Activated CD8-positive, alpha-beta memory T cell treated with anti-CD3 and anti-CD28 coated beads, Interleukin-2, amount 10 ng/mL, durations not matched to agents 7 days and 5 days (primary cell): ENCODE results near the gene NLRP12. TPM values are rescaled to one million over a fixed set of nuclear protein-coding genes. Genes with fewer than 3 reads are reported as not detected.

Experiments
- ATAC-seq: fragments of 150-1000 bp; cut with Tn5 transposase; one replicate; pipeline ENCODE4 v1.10.0; 2021; ENCODE audit warnings: moderate library complexity
- CTCF ChIA-PET: fragments of 350-600 bp; sonication (Branson Sonifier 250); formaldehyde crosslinking; loops from one replicate; lab custom pipeline; 2021; ENCODE audit warnings: antibody characterized with exemption; lab: Charles Lee
- DNase-seq: peaks from one replicate; pipeline ENCODE4 v3.0.0-alpha.2; 2020
- H3K27ac Mint-ChIP-seq: one replicate; pipeline ENCODE4 v1.8.0; 2021; ENCODE audit warnings: mild to moderate bottlenecking, mixed read lengths
- H3K27me3 Mint-ChIP-seq: one replicate; pipeline ENCODE4 v1.8.0; 2021; ENCODE audit warnings: mixed read lengths
- H3K36me3 Mint-ChIP-seq: one replicate; pipeline ENCODE4 v1.8.0; 2021; ENCODE audit warnings: mild to moderate bottlenecking, mixed read lengths
- H3K4me1 Mint-ChIP-seq: one replicate; pipeline ENCODE4 v1.8.0; 2021; ENCODE audit warnings: mixed read lengths
- H3K4me3 Mint-ChIP-seq: one replicate; pipeline ENCODE4 v1.8.0; 2021; ENCODE audit warnings: mild to moderate bottlenecking, moderate library complexity, mixed read lengths
- H3K9me3 Mint-ChIP-seq: one replicate; pipeline ENCODE4 v1.8.0; 2022; ENCODE audit warnings: low read depth, mixed read lengths
- total RNA-seq, 2 experiments: library from RNA; stranded (reverse); gene quantifications; one replicate each; pipeline ENCODE4 v1.2.3, GENCODE V29; 2021

NLRP12 gene
- total RNA-seq, 2 experiments from 2014 or later, result not detected

DNA sequence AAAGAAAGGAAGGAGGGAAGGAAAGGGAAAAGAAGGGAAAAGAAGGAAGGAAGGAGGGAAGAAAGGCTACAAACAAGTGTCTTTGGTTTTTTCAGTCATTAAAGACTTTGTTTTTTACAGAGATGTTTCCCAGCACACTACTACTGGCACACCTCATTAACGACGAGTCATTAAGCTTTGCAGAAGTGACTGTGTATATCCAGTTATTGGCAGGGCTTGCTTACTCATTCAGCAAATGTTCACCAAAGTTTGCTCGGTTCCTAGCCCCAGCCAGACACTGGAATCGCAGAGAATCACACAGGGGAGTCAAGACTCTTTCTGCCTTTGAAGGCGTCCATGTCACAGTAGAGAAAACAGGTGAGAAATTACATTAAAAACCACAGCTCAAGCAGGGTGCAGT, 4.3 kb downstream of the NLRP12 start:
- DNase-seq (no peak), ATAC-seq (no peak)
- CTCF ChIA-PET, result no interaction called here
- Mint-ChIP-seq H3K27ac (no peak overlapping the region), H3K9me3 (no peaks in the 10 kb centered on the region), H3K36me3 (no peaks in the 10 kb centered on the region), H3K27me3 (peaks cover 14% of the 10 kb centered on the region), H3K4me3 (no peak overlapping the region), H3K4me1 (no peaks in the 10 kb centered on the region)

DNA sequence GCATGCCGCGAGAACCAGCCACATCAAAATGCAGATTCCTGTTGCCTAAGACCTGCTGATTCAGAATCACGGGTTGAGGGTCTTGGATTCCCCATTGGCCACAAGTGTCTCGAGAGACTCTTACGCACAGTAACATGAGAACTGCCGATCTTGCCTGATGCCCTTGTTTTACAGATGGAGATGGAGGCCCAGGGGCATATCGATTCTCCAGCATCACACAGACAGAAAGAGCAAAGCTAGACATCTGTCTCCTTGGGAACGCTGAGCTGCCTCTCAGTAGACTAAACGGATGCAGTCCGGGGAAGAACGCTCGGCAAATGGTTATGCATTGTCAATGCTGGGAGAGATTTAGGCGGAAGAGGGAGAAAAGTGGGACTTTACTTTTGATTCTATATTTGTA, 5.4 kb downstream of the NLRP12 start:
- CTCF ChIA-PET, result no interaction called here
- no peaks in the 10 kb centered on the region for H3K4me1 Mint-ChIP-seq

DNA sequence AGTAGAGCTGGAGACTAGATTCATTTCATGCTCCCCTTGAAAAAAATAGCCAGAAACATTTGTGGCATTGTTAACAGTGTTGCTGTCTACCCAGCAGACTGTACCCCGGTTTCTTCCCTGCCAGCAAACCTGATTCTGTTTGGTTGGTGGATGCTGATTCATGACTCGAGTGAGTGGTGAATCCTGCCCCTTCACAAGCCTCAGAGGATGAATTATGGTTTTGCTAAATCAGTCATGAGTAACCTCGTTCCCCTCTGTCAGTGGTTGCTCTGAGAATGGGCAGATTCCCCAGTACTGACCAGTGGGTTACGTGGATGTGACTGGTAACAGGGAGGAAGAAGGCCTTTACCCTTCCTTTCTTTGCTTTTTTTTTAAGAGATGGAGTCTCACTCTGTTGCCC, 10.1 kb downstream of the NLRP12 start:
- H3K4me1 Mint-ChIP-seq, result no peaks in the 10 kb centered on the region
- ATAC-seq (no peak), DNase-seq (no peak)
- no peak overlapping the region for H3K4me3 Mint-ChIP-seq
- no peaks in the 10 kb centered on the region for H3K9me3 Mint-ChIP-seq
- H3K27me3 Mint-ChIP-seq, result no peaks in the 10 kb centered on the region
- no peaks in the 10 kb centered on the region for H3K36me3 Mint-ChIP-seq
- CTCF ChIA-PET, result interaction anchor here (1.9 kb wide), 1 partner anchor 21 kb away, joined by 4 read pairs; no protein-coding TSS in a partner anchor
- H3K27ac Mint-ChIP-seq, result no peak overlapping the region

More for the DNA sequence above, 5.4 kb downstream of the NLRP12 start:
- DNase-seq (no peak), ATAC-seq (no peak)
- H3K9me3 Mint-ChIP-seq, result no peaks in the 10 kb centered on the region
- no peaks in the 10 kb centered on the region for H3K36me3 Mint-ChIP-seq
- no peak overlapping the region for H3K27ac Mint-ChIP-seq
- H3K27me3 Mint-ChIP-seq, result peaks cover 3% of the 10 kb centered on the region
- H3K4me3 Mint-ChIP-seq, result no peak overlapping the region

DNA sequence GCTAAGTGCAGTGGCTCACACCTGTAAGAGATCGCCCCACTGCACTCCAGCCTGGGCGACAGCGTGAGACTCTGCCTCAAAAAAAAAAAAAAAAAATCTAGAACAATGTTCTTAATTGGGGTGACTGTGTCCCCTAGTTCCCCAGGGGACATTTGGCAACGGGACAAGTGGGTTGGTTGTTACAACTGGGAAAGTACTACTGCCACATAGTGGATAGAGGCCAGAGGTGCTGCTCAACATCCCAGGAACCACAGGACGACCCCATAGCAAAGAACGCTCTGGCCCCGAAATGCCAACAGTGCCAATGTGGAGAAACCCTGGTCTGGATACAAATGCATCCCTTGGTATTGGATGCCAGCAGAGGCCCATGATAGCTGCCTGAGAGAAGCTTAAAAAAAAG, 11.8 kb downstream of the NLRP12 start:
- Mint-ChIP-seq H3K27ac (no peak overlapping the region), H3K36me3 (no peaks in the 10 kb centered on the region), H3K4me1 (no peaks in the 10 kb centered on the region), H3K9me3 (no peaks in the 10 kb centered on the region), H3K4me3 (no peak overlapping the region), H3K27me3 (no peaks in the 10 kb centered on the region)
- ATAC-seq (no peak), DNase-seq (no peak)
- CTCF ChIA-PET, result interaction anchor here (1.0 to 1.9 kb wide), 2 partner anchors 18 to 20 kb away, joined by 3 to 4 read pairs; no protein-coding TSS in a partner anchor

DNA sequence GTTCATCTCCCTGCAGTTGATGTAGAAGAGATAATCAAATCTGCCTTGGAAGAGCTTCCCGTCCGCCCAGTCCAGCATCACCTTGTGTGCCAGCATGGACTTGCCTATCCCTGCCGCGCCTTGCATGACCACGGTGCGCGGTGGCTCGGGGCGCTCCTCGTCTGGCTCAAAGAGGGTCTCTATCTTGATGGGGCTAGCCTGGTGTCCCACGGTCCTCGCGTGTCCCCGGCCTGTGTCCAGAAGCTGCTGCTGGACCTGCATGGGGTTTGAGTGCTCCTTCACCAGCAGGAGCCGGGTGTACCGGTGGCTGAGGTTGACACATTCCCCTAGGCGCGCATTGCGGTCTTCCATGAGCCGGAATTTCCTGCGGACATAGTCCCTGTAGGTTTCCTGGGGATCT, 13.2 kb downstream of the NLRP12 start:
- CTCF ChIA-PET, result interaction anchor here (0.8 kb wide), 1 partner anchor 18 kb away, joined by 3 read pairs; no protein-coding TSS in a partner anchor
- DNase-seq (no peak), ATAC-seq (no peak)
- H3K36me3 Mint-ChIP-seq, result no peaks in the 10 kb centered on the region
- H3K4me1 Mint-ChIP-seq, result no peaks in the 10 kb centered on the region
- no peaks in the 10 kb centered on the region for H3K27me3 Mint-ChIP-seq
- H3K4me3 Mint-ChIP-seq, result no peak overlapping the region
- no peaks in the 10 kb centered on the region for H3K9me3 Mint-ChIP-seq
- no peak overlapping the region for H3K27ac Mint-ChIP-seq

DNA sequence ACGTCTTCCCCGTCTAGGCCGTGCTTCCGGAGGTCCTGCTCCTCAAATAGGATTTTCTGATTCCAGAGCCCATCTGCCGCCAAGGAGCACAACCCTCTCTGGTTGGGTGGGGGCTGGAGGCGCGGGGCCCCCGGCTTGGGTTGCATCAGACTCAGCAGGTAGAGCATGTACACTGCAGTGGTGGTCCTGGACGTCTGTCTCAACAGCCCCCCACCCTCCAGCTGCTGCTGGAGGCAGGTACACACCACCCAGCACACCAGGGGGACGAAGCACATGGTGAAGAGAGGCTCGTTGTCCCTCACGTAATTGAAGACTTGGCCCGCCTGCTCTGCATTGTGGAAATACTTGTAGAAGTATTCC, 13.9 kb downstream of the NLRP12 start:
- no peaks in the 10 kb centered on the region for H3K27me3 Mint-ChIP-seq
- no peak overlapping the region for H3K4me3 Mint-ChIP-seq
- H3K4me1 Mint-ChIP-seq, result no peaks in the 10 kb centered on the region
- DNase-seq (no peak), ATAC-seq (no peak)
- CTCF ChIA-PET, result interaction anchor here (1.3 to 4.7 kb wide), 2 partner anchors 17 to 61 kb away, joined by 4 to 18 read pairs; no protein-coding TSS in a partner anchor
- no peak overlapping the region for H3K27ac Mint-ChIP-seq
- no peaks in the 10 kb centered on the region for H3K9me3 Mint-ChIP-seq
- H3K36me3 Mint-ChIP-seq, result no peaks in the 10 kb centered on the region

DNA sequence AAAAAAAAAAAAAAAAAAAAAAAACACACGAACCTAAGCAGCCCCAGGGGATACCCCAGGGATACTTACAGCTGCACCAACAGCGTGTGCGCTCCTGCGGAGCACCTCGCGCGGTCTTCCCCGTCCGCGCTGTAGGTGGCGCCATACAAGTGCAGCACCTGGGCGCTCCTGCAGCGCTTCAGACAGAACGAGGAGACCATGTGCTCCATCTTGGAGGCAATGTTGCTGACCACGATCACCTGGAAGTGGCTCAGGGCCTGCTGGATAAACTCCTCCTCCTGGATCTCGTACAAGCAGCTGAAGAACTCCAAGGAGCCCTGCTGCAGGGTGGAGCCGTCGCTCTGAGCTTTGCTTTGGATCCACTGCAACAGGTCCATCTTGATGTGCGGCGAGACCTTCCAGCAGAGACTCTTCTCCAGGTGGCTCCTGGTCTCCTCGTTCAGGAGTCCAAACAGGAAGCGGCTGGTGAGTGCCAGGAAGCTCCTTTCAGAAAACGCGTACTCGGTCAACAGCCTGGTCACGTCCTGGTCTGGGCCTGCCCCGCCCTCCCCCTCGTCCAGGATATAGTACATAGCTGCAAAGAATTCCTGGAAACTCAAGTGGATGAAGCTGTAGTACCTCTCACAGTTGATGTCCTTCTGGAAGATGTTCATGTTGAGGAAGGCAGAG, 14.5 kb downstream of the NLRP12 start:
- no peak overlapping the region for H3K4me3 Mint-ChIP-seq

DNA sequence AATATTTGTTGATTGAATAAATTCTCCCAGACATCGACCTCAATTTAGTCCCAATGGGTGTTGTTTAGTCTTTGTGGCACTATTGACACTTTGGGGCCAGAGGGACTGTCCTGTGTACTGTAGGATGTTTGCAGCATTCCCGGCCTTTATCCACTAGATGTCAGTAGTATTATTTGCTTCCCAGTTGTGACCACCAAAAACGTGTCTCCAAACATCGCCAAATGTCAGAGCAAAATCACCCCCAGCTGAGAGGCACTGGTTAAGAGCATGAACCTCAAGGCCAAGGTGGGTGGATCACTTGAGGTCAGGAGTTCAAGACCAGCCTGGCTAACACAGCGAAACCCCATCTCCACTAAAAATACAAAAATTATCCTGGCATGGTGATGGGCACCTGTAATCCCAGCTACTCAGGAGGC, 15.4 kb downstream of the NLRP12 start:
- ATAC-seq (no peak), DNase-seq (no peak)
- Mint-ChIP-seq H3K36me3 (no peaks in the 10 kb centered on the region), H3K9me3 (no peaks in the 10 kb centered on the region), H3K4me3 (no peak overlapping the region), H3K4me1 (no peaks in the 10 kb centered on the region), H3K27ac (no peak overlapping the region), H3K27me3 (no peaks in the 10 kb centered on the region)
- CTCF ChIA-PET, result interaction anchor here (0.7 to 4.7 kb wide), 5 partner anchors 16 to 215 kb away, joined by 3 to 18 read pairs (median 4); no protein-coding TSS in a partner anchor

More for the DNA sequence above, 14.5 kb downstream of the NLRP12 start:
- Mint-ChIP-seq H3K27ac (no peak overlapping the region), H3K4me1 (no peaks in the 10 kb centered on the region), H3K36me3 (no peaks in the 10 kb centered on the region), H3K27me3 (no peaks in the 10 kb centered on the region), H3K9me3 (no peaks in the 10 kb centered on the region)
- ATAC-seq, result no peak
- CTCF ChIA-PET, result interaction anchor here (0.7 to 4.7 kb wide), 6 partner anchors 11 to 214 kb away, joined by 3 to 18 read pairs (median 4); no protein-coding TSS in a partner anchor
- no peak for DNase-seq

DNA sequence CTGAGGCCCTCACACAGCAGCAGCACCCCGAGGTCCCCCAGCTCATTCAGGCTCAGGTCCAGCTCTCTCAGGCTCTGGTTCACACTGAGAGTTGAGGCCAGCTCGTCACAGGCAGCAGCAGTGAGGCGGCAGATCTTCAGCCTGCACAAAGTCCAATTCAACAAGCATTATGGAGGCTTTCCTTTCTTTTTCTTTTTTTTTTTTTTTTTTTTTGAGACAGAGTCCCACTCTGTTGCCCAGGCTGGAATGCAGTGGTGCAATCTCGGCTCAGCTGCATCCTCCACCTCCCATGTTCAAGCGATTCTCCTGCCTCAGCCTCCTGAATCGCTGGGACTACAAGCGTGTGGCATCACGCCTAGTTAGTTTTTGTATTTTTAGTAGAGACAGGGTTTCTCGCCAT, 22.9 kb downstream of the NLRP12 start:
- Mint-ChIP-seq H3K4me3 (no peak overlapping the region), H3K27me3 (no peaks in the 10 kb centered on the region), H3K36me3 (no peaks in the 10 kb centered on the region), H3K27ac (no peak overlapping the region), H3K4me1 (no peaks in the 10 kb centered on the region), H3K9me3 (no peaks in the 10 kb centered on the region)
- DNase-seq (no peak), ATAC-seq (no peak)
- CTCF ChIA-PET, result no interaction called here

DNA sequence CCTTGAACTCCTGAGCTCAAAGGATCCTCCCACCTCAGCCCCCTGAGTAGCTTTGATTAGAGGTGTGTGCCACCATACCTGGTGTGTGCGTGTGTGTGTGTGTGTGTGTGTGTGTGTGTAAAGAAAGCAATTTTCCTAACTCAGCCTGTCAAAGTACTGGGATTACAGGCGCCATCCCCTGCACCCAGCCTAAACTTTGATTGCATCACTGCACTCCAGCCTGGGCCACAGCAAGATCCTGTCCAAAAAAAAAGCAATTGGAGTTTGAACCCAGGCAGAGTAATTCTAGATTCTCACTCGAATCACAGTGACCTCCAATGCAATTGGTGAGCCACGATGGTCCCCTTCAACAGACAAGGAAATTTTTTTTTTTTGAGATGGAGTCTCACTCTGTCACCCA, 29.1 kb downstream of the NLRP12 start:
- Mint-ChIP-seq H3K36me3 (no peaks in the 10 kb centered on the region), H3K4me1 (no peaks in the 10 kb centered on the region), H3K9me3 (no peaks in the 10 kb centered on the region), H3K4me3 (no peak overlapping the region), H3K27me3 (no peaks in the 10 kb centered on the region), H3K27ac (no peak overlapping the region)
- CTCF ChIA-PET, result interaction anchor here (7.6 kb wide), 1 partner anchor 229 kb away, joined by 67 read pairs; no protein-coding TSS in a partner anchor
- ATAC-seq, result no peak
- DNase-seq, result no peak

DNA sequence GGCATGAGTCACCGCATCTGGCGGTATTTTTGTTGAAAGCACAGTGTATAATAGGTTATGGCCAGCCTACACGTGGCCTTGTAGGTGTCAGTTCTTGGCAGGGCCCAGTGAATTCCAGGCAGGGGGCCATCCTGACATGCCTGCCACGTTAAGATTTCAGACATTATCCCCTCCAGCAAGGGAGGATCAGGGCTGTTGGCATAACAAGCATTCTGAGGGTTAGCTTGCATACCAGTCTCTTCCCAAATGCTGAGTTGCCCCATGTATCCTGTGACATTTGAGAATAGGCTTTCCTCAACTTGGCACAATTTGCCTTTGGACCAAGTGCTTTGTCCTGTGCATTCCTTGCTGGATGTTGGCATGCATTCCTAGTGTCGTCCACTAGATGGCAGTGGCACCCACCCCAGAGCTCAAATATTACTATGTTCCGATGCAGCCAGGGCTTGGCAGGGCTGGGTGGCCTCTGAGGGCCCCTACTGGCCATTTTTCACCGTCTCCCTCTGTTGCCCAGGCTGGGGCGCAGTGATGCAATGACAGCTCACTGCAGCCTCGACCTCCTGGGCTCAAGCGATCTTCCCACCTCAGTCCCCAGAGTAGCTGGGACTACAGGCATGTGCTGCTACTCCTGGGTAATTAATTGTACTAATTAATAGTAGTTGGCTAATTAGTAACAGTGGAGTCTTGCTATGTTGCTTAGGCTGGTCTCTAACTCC, 31.2 kb downstream of the NLRP12 start:
- H3K27ac Mint-ChIP-seq, result no peak overlapping the region
- ATAC-seq (peak; percentile 100), DNase-seq (peak; percentile 86)
- no peaks in the 10 kb centered on the region for H3K9me3 Mint-ChIP-seq
- no peaks in the 10 kb centered on the region for H3K27me3 Mint-ChIP-seq
- no peaks in the 10 kb centered on the region for H3K4me1 Mint-ChIP-seq
- no peaks in the 10 kb centered on the region for H3K36me3 Mint-ChIP-seq
- CTCF ChIA-PET, result interaction anchor here (0.5 to 7.6 kb wide), 44 partner anchors 10 to 684 kb away, joined by 3 to 67 read pairs (median 4); partner anchors contain the start of genes MYADM and PRKCG
- no peak overlapping the region for H3K4me3 Mint-ChIP-seq

DNA sequence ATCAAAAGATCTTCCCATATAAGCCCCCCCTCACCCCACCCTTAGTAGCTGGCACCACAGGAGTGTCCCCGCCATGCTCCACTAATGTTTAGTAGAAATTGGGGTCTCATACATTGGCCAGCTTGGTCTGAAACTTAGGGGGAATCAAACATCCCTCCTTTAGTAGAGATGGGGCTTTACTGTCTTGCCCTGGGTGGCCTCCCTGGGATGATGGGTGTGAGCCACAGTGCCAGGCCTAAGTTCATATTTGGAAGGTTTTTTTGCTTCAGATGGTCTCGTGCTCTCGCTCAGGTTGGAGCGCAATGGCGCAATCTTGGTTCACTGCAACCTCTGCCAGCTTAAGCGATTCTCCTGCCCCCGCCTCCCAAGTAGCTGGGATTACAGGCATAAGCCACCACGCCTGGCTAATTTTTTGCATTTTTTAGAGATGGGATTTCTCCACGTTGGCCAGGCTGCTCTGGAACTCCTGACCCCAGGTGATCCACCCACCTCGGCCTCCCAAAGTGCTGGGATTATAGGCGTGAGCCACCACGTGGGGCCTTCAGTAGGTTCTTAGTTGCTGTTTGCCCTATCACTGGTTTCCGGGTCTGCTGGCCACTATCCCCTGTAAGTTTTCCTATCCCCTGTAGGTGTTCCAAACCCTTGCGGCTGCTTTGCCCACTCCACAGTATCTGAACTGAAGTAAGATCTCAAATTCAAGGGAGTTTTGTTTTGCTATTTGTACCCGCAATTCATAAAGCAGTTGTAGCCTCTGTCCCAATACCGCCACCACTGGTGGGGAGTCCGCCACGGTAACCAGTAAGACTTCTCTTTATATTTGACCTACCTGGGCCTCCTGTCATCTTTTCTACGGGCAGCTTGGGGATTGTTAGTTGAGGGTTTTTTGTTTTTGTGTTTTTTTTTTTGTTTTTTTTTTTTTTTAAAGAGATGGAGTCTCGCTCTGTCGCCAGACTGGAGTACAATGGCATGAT, 34.1 kb downstream of the NLRP12 start:
- DNase-seq (no peak), ATAC-seq (no peak)
- Mint-ChIP-seq H3K9me3 (no peaks in the 10 kb centered on the region), H3K27ac (no peak overlapping the region), H3K27me3 (peaks cover 8% of the 10 kb centered on the region), H3K4me1 (no peaks in the 10 kb centered on the region), H3K4me3 (no peak overlapping the region), H3K36me3 (no peaks in the 10 kb centered on the region)
- CTCF ChIA-PET, result interaction anchor here (1.9 to 7.6 kb wide), 2 partner anchors 234 to 240 kb away, joined by 9 to 67 read pairs; no protein-coding TSS in a partner anchor

DNA sequence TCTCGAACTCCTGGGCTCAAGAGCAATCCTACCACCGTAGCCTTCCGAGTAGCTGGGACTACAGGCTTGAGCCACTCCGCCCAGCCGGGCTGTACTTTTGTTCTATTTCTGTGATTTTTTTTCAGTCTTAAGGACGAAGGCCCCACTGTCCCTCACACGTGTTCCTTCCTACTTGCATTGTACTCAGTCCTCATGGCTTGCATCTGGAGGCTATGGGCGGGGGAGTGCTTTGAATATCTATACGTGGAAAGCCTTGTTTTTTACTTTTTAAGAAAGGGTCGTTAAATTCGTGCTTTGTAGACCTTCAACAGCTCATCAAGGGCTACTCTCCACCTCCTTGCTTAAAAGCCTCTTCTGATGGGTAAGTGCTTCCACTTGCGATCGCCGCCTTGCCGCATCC, 36.8 kb downstream of the NLRP12 start:
- DNase-seq, result no peak
- no peak overlapping the region for H3K27ac Mint-ChIP-seq
- no peak overlapping the region for H3K4me3 Mint-ChIP-seq
- H3K9me3 Mint-ChIP-seq, result no peaks in the 10 kb centered on the region
- H3K36me3 Mint-ChIP-seq, result no peaks in the 10 kb centered on the region
- H3K4me1 Mint-ChIP-seq, result no peaks in the 10 kb centered on the region
- CTCF ChIA-PET, result interaction anchor here (0.7 kb wide), 1 partner anchor 243 kb away, joined by 4 read pairs; no protein-coding TSS in a partner anchor
- H3K27me3 Mint-ChIP-seq, result peaks cover 8% of the 10 kb centered on the region
- ATAC-seq, result no peak
